AG08395 (cell line): Measurements from ENCODE around the gene FAM114A1.
A peak's percentile ranks its signal among the peaks of the same experiment; 100 is the strongest.

Source experiments
- DNase-seq: peaks from one replicate; pipeline ENCODE4 v3.0.0; 2012; ENCODE audit warnings: mixed read lengths, low spot score

Gene FAM114A1

DNA sequence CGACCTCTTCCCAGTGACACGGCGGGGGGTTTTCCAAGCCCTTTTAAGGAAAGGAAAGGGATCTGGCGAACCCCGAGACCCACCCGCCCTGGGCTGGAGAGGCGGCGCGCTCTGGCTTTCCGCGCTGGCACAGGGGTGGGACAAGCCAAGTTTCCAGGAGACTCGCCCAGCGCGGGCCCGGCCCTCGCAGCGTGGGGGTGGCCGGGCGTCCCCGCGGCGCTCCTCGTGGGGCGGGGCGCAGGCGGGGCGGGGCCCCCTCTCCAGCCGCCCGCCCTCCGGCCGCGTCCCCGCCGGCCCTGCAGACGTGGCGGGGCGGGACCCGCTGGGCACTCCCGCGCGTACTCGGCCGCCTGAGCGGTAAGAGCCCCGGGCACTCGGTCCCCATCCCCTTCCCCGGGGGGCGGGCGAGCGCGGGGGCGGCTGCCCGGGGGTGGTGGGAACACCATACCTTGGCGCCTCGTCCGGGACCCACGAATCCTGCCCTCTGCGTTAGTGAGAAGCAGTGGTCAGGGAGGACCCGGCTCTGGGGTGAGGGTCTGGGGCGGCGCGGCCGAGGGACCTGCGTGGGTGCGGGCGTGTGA is at the start of gene FAM114A1:
TSS of gene FAM114A1 (plus strand) at position 329 of the 581 bp plus-strand sequence. CDS start 10,273 bp downstream, outside the sequence.
- peak; percentile 94 for DNase-seq

DNA sequence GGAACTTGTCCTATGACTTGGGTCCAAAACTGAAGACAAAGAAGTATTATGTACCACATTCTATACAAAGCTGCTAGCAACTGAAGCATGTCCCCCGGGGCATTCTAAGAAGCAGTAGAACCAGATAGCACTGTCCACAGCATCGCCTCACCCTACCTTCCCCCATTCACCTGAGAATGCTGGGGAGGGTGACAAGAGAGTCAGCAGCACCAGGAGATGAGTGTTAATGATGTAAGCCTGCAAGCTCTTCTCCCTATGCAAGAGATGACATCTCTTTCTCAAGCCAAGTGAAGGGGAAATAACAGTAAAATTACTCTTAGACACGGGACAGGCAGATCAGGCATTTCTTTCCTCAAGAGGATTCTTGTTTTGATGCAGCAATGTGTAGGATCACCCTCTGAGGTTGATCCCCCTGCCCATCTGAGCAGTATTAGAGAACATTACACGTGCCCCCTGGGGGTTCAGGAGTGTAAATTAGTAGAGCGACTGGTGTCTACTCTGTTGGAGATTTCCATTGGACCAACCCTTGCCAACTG is 49.1 kb upstream of the FAM114A1 start:
- no peak for DNase-seq

DNA sequence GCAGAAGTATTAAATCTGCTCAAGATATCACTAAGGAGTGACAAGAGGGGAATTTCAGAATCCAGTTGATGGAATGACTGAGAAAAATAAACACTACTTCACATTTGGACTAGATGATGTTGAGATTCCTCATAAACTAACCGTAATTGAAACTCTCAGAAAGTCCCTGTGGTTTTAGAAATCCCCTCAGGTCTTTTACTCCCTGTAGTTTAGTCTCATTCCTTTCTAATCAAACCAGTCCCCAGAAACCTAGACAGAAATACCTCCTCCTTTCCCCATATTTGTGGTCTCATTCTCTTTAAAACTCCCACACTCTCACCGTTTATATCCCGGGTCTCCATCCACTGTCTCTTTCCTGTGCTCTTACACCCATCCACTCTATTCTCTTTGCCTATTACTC is 48.0 kb upstream of the FAM114A1 start:
- no peak for DNase-seq

DNA sequence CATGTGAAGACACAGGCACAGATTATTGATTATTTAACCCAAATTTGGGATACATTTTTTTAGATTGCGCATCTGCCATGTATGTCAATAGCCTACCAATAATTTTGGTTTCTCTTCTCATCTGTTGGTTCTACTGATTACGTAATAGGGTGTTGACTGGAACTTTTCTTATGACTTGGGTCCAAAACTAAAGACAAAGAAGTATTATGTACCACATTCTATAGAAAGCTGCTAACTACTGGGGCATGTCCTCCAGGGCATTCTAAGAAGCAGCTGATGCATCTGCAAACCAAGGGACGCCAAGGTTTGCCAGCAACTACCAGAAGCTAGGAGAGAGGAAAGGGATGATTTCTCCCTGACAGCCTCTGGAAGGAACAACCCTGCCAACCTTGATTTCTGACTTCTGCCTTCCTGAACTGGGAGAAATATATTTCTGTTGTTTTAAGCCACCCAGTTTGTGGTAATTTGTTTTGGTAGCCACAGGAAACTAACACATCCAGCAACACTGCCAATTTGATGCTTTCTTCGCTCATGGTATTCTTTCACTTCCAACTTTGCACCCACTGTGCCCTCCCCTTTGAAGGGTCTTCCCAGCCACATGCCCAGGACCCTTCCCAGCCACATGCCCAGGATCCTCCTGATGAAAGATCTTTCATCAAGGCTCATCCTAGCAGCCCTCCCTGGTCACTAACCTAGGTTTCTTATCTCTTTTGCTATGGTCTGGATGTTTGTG is 47.1 kb upstream of the FAM114A1 start:
- no peak for DNase-seq

DNA sequence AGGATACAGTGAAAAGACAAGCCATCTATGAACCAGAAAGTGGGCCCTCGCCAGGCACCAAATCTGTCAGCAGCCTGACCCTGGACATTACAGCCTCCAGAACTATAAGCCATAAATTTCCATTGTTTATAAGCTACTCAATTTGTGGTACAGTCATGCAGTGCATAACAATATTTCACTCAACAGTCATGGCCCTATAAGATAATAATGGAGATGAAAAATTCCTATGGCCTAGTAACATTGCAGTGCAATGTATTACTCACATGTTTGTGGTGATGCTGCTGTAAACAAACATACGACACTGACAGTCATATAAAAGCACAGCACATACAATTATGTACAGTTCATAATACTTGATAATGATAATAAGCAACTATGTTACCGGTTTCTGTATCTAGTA is 45.9 kb upstream of the FAM114A1 start:
- no peak for DNase-seq

DNA sequence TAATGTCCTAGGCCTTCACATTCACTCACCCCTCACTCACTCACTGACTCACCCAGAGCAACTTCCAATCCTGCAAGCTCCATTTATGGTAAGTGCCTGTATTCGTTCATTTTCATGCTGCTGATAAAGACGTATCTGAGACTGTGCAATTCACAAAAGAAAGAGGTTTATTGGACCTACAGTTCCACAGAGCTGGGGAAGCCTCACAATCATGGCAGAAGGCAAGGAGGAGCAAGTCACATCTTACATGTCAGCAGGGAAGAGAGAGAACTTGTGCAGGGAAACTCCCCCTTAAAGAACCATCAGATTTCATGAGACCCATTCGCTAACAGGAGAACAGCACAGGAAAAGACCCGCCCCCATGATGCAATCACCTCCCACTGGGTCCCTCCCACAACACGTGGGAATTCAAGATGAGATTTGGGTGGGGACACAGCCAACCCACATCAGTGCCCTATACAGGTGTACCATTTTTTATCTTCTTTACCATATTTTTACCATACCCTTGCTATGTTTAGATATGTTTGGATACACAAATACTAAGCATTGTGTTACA is 44.8 kb upstream of the FAM114A1 start:
- DNase-seq: no peak

DNA sequence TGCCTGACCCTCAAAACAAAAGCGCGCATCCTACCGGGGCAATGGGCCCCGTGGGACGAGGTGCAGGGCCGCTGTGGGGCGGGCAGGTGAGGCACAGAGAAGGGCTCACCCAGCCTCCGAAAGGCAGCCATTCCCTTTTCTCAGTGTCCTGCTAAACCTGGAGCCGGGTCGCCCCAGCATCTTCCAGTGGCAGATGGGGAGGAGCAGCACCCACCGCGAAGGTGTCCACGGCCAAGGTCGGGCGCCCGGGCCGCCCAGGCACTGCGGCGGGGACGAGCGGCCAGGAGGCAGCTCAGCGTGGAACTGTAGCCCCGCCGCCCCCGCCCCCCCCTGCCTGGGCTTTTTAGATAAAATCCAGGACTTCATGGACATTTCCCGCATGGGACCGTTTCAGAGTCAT is 43.8 kb upstream of the FAM114A1 start:
- no peak for DNase-seq

DNA sequence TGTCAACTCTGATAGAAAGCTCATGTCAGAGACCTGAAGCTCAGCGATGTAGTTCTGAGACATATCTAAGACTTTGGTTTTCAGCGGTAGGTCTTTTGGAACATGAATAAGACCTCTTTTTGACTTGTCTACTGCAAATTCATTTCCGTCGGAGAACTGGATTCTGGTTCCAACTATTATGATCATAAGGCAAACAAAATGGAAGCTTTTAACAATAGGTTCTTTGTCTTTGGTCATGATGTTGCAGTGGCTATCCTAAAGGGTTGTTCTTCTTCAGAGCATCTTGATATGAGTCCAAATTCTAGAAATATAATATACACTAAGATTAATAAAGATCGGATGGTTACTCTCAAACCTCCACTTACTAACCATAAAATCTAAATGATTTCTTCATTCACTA is 38.4 kb upstream of the FAM114A1 start:
- DNase-seq: no peak

DNA sequence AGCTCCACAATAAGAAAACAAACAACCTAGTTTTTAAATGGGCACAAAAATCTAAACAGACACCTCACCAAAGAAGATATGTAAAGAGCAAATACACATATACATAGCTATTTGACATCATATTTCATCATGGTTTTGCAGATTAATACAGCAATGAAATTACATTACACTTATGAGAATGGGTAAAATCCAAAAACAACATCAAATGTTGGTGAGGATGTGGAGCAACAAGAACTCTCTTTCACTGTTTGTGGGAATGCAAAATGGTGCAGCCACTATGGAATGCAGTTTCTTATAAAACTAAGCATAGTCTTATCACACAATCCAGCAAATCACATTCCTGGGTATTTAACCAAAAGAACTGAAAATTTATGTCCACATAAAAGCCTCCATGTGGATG is 36.0 kb upstream of the FAM114A1 start:
- no peak for DNase-seq

DNA sequence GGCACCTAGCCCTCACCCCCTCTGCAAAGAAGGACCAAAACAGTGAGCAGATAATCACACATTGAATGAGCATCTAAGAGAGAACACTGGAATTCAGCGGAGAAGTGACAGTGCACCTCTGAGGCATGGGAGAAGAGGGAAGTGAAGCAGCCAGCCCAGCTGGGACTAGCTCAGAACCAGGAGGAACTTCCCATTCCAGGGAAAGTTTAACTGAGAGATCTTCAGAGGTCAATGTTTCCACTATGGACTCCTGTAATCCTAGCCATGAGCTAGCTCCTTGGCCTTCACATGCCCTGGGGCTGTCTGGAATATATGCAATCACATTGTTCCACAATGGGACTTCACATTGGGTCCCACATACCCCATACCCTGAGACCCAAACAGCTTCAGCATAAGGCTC is 35.4 kb upstream of the FAM114A1 start:
- no peak for DNase-seq

DNA sequence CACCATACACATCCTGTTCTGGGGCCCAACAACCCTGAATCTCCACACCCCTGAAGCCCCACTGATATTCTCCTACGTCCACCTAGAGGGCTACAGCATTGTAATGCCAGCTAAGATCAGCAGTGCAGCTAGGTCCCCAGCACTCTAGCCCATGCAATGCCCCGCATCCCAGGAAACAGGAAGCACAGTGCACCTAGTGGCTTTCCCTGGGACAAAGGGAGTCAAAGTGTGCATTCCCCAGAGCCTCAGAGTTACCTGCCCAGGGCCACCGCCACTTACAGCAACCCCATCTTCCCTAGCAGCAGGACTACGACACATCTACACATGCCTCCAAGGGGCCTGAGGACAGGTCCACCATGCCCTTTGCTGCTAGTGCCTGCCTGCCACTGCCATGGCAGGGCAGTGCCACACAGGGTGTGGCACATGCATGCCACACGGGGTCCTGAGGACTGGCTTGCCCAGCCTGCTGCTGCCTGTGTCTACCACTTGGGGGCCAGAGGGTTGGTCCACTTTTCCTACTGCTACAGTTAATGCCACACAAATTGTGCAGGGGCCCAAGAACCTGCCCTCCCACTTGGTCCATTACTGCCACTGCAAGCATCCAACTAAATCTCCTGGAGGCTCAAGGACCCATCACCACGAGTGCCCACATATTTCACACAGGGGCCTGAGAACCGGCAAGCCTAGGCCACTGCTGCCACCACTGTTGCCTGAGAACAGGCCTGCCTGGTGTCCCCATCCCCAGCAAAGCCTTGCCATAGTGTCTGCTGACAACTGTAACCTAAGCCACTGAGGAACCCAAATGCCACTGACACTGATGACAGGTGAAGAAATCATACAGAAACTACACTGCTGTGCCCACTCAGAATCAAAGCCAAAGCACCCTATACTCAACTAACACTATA is 34.7 kb upstream of the FAM114A1 start:
- no peak for DNase-seq

DNA sequence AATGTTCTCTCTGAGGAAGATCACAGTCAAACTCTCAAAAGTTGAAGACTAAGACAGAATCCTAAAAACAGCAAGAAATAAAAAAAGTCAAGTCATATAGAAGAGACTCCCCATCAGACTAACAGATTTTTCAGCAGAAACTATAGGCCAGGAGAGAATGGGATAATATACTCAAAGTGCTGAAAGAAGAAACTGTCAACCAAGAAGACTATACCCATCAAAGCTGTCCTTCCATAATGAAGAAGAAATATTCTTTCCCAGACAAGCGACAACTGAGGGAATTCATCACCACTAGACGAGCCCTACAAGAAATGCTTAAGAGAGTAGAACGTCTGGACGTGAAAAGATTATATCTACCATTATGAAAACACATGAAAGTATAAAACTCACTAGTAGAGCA is 33.0 kb upstream of the FAM114A1 start:
- DNase-seq: no peak

DNA sequence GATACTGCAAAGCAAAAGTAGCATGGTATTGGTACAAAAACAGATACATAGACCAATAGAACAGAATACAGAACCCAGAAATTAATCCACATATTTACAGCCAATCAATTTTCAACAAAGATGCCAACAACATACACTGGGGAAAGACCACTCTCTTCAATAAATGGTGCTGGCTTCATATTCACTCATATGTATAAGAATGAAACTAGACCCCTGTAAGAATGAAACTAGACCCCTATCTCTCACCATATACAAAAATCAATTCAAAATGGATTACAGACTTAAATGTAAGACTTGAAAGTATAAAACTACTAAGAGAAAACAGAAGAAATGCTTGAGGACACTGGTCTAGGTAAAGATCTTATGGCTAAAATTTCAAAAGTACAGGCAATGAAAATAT is 30.3 kb upstream of the FAM114A1 start:
- no peak for DNase-seq

DNA sequence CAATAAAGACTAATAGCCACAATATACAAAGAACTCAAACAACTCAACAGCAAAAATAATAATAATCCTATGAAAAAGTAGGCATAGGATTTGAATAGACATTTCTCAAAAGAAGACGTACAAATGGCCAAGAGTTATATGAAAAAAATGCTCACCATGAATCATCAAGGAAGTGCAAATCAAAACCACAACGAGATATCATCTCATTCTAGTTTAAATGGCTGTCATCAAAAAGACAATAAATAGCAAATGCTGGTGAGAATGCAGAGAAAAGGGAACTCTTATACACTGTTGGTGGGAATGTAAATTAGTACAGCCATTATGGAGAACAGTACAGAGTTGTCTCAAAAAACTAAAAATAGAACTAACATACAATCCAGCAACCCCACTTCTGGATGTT is 29.8 kb upstream of the FAM114A1 start:
- DNase-seq: no peak

DNA sequence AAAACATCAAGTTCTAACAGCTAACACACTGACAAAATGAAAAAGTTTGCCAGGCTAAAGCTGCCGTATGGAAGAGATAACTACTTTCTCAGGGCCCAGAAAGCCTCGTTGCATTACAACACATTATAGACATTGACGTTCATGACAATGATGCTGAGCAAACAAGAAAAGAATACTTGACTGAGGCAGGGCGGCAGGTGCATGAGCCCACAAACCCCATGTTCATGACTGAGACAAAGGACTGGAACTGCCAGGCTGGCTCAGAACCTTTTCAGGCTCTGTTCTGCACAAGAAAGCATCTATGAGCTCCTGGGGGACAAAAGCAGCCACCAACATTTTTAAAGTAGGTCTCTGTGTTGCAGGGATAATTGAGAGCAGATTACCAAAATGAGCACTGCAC is 24.6 kb upstream of the FAM114A1 start:
- no peak for DNase-seq

DNA sequence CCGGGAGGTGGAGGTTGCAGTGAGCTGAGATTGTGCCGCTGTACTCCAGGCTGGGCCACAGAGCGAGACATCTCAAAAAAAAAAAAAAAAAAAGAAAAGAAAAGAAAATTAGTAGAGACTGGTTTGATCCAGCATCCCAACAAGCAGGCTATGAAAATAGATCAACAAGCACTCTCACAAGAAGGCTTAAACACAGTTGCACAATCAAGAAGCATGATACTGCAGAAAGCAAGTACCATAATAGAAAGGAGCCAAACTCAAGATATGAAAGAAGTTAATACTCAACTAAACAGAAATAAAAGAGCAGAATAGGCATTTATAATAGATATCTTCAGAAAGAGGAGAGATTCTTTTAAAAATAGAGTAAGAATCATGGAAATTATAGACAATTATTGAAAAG is 21.6 kb upstream of the FAM114A1 start:
- DNase-seq: no peak

DNA sequence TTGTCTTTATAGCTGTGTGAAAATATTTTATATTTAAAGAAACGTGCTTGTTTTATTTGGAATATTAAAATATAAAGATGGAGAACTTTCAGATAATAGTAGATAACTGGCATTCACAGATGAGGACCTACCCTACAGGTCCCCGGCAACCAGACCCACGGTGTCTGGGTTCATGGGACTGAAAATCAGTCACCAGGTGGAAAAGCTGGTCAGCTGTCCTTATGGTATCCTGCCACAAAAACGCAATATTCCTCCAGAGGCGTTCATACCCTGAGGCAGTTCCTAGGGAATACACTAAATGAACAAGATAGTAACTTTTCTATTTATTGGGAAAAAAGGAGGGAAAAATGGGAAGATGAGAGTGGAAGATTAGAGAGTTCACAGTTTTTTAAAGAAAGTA is 12.1 kb upstream of the FAM114A1 start:
- no peak for DNase-seq

DNA sequence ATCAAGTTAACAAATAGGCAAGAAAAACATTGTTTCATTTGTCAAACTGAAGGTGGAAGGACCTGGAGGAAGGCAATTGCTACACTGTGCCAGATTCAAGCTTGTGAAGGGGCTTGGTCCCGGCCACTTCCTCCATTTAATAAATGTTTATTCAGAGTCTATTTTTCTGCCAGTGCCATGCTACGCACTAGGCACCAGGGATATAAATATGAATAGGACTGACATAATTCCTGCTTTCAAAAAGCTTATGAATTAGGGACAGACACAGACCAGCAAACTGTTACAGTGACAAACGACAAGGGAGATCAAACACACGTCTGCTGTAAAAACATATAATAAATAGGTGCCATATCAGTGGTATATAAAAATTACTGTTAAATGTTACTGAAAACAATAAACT is 11.6 kb upstream of the FAM114A1 start:
- DNase-seq: no peak

DNA sequence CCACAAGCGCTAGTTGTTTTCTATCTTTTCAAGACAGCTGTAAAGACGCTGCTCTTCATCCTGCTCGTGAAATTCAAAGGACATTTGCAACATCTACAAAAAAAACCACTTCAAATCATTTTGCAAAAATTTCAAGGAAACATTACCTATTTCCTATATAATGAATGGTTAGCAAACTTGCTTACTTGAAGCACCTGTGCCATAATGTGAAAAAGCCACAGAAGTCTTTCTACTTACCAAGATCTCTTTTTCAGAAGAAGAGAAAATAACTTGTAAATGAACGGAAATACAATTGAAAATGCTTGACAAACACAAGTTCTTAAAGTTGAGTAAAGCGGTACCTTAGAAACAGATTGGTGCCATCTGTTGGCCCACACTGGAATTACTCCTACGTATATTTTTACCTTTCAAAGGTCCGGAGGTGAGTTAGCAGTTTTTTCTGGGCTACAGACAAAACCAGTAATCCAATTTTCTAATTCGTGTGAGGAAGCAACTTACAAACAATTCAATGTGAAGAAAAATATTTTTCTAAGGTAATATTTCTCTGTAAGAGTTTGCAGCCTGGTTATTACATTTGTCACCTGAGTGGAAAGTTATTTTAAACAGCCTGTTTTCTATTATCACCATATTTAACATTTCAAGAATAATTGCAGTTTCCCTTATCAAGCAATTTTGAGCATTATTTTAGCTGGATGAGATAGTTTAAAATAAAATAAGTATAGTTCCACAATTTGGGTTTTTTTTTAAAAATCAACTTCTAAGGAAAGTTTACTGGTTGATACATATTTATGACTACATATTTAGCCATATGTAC is 10.9 kb upstream of the FAM114A1 start, which contains the start of gene TLR6:
TSS of gene TLR6 (minus strand) at position 294 of the 814 bp plus-strand sequence. CDS start 27,344 bp downstream, outside the sequence.
- DNase-seq: peak; percentile 27

DNA sequence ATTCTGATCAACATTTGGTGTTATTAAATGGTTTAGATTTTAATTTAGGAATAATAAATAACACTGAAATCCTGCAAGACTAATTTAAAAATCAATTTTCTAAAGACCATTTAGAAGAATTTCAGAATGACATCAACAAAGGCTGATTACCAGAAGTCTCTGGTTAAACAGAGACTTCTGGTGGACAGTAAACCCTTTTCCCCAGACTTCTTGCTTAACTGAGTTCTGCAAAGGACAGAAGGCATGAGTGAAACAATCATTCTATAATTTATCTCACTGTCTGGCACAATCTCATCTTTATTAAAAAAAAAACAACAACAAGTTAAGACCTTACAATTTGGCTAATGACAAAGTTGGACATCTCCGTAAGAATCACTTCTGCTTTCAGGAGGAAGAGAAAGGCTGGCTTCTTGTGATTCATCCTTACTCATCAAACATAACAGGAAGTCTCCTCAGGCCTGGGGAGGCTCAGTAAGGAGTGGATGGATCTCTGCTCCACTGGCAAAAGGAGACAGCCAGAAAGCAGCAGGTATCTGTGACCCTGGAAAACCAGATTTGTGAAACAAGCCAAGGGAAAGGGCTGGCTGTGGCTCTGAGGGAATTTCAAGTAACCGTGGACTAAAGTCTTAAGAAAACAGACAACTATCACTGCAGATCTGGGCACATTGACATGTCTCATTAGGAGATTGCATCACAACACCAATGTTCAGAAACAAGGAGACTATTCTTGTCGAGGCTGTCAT is 10.1 kb upstream of the FAM114A1 start:
- peak; percentile 80 for DNase-seq

DNA sequence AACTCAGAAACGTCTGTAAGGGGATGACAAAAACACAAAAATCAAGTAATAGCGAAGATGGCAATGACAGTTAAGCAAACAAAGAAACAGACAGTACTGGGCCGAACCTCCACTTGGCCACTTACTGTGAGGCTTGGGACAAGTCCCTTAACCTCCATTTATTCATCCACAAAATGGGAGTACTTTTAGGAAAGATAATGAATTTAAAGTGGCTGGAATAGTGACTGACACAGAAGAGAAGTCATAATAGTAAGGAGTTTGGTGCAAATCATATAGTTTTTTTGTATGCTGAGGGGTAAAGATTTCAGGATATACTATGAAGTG is 9.5 kb upstream of the FAM114A1 start:
- DNase-seq: no peak
